GM19328 (cell line): ENCODE data around the gene MBD5.

Source experiments
- ATAC-seq: cut with Tn5 transposase; IDR thresholded peaks from one replicate; pipeline ENCODE4 v1.9.1; 2021; ENCODE audit warnings: mild to moderate bottlenecking, moderate library complexity; ENCODE audit not compliant: unreplicated experiment

Gene MBD5

DNA sequence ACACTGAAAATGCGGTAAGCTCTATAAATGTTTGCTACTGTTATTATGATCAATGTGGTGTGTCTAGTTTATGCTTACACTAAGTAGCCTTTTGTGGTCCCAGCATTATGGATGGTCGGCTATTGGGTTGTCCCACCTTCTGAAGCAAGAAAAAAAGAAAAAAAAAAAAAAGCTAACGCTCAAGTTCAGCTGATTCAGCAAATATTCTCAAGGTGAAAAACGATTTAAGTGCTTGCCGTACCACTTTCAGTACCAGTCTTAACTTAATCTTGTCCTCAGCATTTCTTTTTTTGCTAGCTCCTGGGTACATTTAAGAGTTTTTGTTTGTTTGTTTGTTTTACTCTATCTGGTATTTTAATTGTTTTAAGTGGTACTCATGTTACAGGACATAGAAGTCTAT lies 87.5 kb downstream of the MBD5 start:
- no peak for ATAC-seq

- no peak for ATAC-seq
These were observed 89.3 kb downstream of the MBD5 start for GRCh38 chr2:148110184-148110583.

GRCh38 chr2:148122788-148123187 lies 101.9 kb downstream of the MBD5 start:
- ATAC-seq: no peak

DNA sequence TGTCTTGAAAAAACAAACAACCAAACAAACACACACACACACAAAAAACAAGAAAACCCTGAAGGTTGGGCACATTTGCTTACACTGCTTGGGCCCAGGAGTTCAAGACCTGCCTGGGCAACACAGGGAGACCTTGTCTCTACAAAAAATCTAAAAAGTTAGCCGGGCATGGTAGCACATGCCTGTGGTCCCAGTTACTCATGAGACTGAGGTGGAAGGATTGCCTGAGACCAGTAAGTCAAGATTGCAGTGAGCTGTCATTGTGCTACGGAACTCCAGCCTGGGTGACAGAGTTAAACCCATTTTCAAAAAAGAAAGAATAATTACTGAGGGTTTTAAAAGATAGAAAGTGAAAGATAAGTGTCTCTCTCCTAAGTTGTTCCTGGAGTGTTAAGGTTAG lies 103.4 kb downstream of the MBD5 start:
- ATAC-seq: no peak

DNA sequence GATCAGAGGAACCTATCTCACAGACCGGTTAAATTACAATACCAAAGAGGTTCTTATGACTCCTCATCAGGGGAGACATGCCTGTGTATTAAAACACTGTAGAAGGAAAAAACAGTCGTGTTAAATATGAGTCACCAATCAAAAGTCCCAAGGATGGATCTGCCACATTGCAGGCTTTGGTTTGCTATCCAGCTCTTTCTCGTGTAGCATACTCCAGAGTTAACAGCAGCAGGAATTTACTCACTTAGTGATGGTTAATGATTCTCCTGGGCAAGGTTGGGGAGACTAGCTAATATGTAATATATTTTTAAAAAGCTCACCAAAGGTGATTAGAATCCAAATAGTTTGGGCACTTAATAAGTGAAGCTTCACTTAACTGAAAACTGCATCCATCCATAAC lies 109.7 kb downstream of the MBD5 start:
- no peak for ATAC-seq

DNA sequence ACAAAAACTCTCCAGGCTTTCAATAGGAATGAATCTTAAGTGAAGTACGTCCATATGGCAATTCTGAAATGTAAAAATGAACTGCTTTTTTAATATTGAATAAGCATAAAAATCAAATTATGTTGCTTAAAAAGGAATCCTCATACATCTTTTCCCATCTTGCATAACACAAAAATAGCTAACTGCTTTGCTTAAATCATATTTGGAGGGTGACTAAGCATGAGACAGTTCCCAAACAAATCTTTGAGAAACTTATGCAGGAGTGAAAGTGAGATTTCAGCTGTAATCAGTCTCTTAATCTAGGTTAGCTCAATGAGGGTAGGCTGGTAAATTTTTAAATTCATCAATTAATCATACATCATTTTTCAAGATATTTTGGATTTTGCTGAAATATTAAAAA lies 111.5 kb downstream of the MBD5 start:
- no peak for ATAC-seq

GRCh38 chr2:148135705-148136104 lies 114.8 kb downstream of the MBD5 start:
- ATAC-seq: no peak

- ATAC-seq: no peak
These were observed 115.5 kb downstream of the MBD5 start for GRCh38 chr2:148136441-148136840.

DNA sequence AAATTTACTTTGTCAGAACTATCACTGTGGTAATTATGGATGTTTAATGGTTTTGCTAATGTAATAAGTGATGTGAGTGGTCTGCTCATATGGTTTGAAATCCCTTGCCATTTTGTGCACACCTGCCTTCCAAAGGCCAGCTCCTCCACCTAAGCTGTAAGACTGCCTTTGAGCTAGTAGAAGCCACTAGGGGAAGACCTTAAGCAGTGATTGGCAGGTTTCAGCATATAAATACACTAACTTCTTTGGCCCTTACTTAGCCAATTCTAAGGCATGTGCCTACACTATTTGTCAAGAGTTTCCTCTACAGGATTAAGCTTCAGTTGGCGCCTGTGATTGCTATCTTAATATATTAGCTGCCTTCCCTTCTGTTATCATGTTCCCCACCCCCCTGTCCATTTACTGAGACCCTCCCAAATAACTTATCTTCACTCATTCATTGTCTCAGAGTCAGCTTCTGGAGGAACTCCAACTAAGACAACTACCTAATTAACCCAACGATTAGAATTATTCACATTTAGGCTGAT lies 141.1 kb downstream of the MBD5 start:
- no peak for ATAC-seq

DNA sequence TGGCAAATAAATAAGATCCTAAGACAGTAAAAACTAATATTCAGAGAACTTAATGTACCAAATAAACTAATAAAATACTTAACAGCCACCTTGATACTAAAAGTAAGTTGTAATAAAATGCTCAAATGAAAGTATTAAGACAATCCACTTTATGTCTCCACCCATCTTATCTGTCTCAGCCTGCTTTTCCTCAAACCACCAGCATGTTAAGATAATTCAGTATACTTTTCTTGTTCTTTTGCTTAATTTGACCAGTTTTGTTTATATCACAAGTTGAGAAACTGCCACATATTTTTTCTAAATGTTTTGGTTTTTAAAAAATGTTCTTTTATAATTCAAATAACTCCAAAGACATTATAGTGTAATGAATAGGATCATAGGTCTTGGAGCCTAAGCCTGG lies 142.0 kb downstream of the MBD5 start:
- no peak for ATAC-seq

DNA sequence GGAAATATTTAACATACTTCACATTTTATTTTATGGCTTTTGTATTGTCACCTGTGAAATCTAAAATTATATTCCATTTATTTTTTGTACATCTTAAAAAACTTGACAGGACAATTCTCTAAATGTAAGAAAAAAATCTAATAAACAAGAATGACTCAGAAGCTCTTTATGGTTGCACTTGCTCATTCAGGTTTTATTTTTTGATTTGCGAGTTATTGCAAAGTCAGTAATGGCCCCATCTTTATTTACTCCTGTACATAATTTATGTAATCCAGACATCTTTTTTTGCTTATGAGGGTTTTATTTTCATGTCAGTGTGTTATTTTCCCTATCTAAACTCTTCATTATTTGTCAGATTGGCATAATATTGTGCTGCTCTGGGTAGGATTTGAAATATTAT lies 145.1 kb downstream of the MBD5 start:
- ATAC-seq: no peak

GRCh38 chr2:148167241-148167766 lies 146.4 kb downstream of the MBD5 start:
- ATAC-seq: no peak

GRCh38 chr2:148167855-148168254 lies 147.0 kb downstream of the MBD5 start:
- no peak for ATAC-seq

DNA sequence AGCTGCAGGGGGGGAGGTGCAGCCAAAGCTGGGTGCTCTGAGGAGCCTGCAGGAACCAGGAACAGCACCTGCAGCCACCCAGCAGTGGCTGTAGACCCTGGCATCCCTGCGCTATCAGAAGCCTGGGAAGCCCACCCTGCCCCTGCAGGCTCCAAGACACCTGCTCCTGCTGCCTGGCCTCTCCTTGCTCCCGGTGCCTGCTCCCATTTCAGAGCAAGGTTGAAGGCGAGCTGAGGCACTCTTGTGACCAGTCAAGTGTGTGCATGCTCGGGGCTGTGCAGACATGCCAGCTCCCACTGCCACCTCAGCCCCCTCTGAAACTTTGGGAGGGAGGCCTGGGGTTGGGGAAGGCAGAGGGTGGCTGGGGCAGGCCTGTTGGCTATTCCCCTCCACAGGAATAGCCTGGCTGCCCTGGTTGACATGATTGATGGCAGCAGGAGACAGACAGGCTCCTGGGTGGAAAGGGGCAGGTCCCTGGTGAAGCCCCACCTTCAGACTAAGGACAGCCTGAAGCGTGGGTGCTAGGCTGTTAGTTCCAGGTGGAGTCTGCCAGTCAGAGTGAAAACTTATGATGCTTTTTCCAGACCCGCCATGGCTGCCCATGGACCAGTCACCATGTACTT lies 151.4 kb downstream of the MBD5 start:
- ATAC-seq: no peak

DNA sequence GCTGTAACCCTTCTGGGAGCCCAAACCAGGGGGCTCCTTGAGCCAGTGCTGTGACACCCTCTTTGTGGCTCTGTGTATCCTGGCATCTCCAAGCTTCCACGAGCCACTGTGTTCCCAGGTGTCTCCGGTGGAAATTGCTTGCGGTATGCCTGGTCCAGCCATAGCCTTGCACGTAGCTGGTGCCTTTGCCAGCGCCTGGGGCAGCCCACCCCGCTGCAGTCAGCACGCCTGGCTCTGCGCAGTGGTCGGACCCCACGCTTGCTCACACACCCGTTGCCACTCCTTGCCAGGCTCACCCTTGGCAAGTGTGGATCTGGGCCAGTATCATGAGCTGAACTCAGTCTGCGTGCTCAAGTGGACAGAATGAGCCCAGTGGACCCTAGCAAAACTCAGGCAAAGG lies 152.3 kb downstream of the MBD5 start:
- ATAC-seq: no peak

DNA sequence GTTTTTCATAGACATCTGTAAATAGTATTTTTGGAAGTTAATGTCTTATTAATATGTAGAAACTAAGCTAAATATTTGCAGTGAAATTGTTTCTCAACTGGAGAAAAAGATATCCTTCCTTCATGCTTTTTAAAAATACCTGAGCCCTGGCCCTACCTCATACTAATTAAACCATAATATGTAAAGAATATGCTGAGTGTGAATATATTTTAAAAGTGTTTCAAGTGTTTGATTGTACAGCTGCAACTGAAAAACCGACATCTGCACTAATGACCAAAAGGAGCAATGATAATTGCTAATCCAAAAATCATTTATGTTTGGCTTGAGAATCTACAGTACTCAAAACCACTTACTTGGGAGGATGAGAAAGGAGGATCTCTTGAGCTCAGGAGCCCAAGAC lies 156.7 kb downstream of the MBD5 start:
- no peak for ATAC-seq

GRCh38 chr2:148179724-148180123 lies 158.8 kb downstream of the MBD5 start:
- no peak for ATAC-seq

DNA sequence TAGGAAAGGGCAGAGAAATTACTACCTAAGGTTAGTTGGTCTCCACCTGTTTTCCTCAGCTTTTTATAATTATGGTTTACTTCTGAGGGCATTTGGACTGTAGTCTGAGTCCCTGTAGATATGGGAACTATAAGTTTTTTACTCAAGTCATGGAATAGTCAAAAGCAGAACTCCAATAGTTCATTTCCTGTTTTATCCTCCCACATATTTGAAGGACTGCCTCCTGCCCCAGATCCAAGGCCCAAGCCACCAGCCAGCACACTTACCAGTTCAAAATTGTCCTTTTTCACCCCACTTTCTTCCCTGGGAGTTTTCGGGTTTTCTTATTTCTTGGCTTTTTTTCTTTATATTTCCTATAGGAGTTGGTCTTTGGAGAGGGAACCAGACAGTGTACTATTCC lies 164.1 kb downstream of the MBD5 start:
- no peak for ATAC-seq

DNA sequence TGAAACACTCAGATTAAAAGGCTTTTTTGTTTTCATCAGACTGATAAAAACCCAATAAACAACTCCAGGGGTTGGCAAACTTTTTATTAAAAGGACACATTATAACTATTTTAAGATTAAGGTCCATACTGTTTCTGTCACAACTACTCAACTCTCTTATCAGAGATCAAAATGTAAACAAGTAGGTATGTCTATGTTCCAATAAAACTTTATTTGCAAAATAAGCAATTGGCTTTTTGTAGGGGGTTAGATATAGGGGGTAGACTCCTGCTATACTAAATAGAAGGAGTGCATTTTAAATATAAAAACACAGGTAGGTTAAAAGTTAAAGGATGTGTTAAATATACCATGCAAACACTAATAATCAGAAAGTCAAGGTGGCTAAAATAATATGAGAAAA lies 174.0 kb downstream of the MBD5 start:
- no peak for ATAC-seq

DNA sequence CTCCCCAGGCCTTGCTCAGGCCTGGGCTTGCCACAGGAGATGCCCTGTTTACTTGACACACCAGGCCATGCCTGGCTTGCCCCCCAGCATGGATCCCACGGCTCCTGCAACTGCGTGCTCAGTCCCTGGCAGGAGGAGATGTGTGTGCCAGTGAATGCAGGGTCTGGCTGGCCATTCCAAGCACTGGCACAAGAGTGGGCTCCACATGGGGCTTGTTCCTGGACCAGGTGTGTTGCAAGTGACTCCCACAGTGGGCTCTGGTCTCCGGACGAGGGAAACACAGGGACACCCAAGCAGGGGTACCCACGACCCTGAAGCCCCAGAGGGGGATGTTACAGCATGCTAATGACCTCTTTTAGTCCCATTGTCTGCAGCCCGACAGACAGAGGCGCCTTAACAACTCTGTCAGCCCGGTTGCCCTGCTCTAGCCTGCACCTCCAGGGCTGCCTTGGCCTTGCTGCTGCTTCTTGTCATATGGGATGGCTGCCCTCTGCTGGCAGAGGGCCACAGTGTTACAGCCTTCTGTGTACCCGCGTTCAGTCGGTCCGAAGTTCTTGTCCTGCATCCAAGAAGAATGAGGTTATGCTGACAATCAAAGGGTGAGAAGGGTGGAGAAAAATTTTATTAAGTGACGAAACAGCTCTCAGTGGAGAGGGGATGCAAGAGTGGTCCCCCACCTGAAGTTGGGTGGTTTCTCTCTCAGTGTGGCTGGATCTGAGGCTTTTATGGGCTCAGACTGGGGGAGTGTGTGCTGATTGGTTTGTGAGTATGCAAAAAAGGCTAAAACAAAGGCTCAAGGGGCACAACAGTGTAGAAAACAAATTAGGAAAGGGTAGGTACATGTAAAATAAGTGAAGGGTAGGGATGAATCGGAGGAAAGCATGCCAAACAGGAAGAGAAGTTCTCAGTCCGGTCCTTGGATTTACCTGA lies 180.4 kb downstream of the MBD5 start:
- ATAC-seq: no peak

DNA sequence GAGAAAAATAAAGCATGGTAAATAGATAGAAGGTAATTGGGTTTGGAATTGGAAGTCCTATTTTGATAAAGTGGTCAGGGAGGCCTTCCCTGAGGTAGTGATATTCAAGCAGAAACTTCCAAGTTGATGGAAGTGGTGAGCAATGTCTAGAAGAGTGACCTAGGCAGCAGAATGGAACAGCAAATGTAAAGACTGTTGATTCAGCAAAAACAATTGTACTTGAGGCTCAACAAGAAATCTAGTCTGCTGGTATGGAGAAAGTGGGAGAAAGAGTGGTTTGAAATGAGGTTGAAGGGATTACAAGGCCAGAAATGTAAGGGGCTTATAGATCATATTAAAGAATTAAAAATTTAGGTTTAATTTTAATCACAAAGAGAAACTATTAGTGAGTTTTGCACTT lies 181.3 kb downstream of the MBD5 start:
- no peak for ATAC-seq

GRCh38 chr2:148207111-148207510 lies 186.2 kb downstream of the MBD5 start:
- ATAC-seq: no peak
